NCI-H69 (cell line): ENCODE measurements around the gene ZG16B.
A peak's percentile ranks its signal among the peaks of the same experiment; 100 is the strongest.

Experiments used
- DNase-seq: peaks from one replicate; lab custom pipeline; 2025; lab: John Stamatoyannopoulos, UW

ZG16B gene

DNA sequence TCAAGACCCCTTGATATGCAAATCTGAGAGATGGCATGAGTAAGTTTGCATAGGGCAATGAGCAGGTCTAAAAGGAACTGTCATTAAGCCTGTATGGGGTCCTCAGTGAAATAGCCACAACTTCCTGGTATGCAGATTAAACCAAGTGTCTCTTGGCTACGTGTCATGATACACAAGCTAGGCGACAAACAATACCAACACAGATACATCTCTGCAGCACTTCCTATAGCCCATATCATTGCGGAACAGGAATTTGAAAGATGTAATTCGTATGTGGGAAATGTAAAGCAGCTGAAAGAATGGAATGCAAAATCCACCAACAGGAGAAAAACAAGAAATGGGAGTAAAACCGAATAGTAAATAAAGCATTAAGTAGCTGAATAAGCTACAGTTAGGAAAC lies 15.0 kb downstream of the ZG16B start:
- no peak for DNase-seq

DNA sequence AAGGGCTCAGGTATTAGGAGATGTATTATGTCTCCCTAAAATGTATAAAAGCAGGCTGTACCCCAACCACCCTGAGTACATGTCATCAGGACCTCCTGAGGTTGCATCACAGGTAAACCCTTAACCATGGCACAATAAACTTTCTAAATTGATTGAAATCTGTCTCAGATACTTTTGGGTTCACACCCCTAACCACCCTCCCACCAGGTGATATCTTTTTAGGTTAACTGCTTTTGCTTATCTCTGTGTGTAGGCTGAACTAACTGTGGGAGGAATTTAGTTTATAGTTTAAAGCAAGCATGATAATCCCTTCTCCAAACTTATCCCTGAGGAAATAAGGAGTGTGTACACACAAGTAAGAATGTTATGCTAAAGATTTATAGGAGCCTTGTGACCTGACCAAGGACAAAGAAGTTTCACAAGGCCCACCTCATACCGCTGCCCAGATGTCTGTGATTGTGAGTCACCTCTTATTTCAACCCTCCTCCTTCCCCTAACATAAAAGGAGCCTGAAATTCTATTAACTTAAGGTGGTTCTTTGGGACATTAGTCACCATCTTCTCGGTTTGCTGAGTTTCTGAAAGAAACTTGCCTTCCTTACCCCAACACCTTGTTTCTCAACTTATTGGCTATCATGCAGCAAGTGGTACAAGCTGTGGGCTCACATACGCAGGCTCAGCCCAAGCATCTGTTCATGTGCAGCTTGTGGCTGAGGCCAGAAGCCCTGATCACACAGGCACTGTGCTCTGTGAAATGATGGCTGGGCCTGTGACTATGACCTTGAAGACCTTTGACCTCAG lies 16.6 kb downstream of the ZG16B start:
- DNase-seq: no peak

DNA sequence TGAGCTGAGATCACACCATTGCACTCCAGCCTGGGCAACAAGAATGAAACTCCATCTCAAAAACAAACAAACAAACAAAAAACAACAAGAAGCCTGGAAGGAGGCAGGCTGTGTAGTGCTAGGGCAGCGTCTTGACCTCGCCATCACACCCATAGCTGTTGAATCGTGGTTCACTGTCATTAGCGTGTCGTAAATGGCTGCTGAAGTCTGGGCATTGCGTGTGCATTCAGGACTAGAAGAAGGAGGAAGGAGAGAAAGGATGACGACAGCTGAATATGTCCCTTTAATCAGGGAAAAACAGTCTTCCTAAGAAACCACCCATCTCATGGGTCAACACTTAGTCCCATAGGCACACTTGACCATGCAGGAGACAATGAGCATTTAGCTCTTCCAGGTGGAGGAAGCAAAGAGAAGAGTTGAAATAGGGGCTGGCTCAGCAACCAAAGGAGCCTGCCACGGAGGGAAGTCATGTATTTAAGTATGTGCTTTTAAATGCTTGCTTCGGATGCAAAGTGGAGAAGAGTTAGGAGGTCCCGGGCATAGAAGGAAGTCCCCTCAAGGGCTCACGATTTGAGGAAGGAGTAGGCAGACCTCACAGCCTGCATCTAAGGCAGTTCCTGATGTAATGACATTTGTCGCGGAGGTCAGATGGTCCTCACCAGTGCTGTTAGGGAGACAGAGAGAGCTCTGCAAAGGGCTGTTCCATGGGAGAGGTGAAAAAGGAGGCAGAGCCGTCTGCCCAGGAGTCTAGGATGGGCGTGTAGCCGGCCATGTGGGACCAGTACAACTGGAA lies 19.0 kb downstream of the ZG16B start:
- DNase-seq: no peak

DNA sequence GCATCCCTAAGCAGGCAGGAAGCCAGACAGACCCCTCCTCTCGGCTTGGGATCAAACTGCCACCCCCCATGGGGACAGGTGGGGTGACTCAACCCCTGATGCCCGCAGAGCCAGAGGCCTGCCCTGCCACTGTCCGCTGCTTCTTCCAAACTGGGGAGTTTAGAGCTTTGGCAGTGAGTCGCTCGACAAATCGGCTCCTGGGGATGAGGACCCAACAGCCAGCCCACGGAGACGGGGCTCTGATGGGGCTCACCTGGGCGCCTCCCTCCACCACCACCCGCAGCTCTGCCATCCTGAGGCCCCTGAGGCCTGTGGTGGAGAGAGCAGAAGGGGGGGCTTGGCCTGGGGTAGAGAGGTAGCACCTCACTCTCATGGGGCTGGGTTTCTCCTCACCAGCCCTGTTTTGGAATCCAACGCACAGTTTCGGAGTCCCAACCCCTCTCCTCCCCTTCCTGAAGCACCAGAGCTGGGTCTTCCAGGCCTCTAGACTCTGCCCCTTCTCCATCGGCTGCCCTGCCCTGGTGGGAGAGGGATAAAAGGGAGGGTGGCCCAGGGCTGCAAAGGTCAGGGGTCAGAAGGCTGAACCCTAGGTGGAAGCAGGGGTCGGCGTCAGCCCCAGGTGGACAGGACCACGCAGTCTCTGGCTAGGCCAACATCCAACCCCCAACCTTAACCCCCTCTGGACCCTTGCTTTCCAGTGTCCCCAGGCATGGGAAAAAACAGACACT lies 22.1 kb downstream of the ZG16B start:
- DNase-seq: no peak

DNA sequence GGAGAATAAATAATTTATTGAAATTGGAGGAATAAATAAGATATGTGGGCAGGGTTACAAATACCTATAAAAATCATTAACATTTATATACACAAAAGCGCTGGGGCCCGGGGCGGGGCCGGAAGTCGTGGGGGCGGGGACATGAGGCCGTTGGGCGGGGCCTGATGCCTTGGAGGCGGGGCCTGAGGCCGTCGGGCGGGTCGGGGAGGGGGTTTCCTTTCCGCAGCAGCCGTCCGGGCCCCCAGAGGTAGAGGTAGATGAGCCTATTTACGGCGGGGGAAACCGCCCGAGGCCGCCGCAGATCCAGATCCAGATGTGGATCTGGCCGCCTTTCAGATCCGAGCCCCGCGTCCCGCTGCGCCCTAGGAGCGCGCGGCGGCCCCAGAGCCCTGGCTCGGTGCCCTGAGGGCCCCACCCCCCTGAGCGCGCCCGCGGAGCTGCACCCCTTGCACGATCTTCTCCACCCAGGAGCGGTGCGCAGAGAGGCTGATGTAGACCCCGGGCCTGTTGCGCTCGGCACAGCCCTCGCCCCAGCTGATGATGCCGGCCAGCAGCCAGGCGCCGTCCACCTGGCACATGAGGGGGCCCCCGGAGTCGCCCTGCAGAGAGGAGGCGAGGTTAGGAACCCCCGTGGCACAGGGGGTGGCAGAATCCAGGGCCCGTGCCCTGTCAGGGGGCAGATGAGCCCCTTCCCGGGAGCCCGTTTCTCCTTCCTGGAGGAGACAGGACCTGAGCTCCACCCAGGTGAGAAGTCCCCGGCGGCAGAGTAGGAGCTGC lies 22.8 kb downstream of the ZG16B start:
- peak; percentile 64 for DNase-seq

DNA sequence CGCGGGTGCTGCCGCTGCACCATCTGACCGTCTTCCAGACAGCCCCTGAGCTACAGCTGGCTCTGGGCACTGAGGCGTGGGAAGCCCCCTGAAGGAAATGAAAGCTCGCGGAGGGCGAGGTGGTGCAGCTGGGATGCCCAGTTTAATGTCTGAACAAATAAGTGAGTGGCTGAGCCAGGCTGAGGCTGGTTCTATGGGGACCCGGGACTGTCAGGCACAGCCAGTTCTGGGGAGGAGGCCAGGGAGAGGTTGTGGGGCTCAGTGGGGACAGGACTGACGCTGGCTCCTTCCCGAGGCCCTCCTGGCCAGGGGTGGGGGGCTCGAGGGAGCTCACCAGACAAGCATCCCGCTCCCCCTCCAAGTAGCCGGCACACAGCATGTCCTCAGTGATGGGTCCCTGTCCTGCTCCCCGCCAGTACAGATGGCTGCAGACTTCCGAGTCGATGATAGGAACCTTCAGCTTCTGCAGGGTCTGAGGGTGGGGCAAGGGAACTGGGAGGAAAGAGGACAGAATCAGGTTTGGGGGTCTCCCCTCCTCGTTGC lies 23.5 kb downstream of the ZG16B start:
- DNase-seq: no peak

DNA sequence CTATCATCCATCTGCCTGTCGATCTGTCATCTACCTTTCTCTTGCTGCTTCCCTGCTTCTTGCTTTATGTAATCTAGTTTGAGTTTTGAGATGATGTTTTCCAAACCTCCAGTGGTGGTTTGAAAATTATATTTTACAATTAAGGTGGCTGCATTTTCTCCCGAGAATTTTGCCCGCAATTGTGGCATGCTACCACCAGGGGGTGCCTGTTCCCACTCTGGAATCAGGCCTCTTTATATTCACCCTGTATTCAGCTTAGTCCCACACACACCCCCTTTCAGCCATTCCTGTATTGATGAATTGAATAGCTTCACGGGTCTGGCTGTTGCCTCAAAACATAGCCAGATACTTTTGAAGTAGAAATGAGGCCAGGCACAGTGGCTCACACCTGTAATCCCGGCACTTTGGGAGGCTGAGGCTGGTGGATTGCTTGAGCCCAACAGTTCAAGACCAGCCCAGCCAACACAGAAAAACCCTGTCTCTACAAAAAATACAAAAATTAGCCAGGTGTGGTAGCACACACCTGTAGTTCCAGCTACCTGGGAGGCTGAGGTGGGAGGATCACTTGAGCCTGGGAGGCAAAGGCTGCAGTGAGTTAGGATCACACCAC lies 24.7 kb downstream of the ZG16B start:
- DNase-seq: no peak

DNA sequence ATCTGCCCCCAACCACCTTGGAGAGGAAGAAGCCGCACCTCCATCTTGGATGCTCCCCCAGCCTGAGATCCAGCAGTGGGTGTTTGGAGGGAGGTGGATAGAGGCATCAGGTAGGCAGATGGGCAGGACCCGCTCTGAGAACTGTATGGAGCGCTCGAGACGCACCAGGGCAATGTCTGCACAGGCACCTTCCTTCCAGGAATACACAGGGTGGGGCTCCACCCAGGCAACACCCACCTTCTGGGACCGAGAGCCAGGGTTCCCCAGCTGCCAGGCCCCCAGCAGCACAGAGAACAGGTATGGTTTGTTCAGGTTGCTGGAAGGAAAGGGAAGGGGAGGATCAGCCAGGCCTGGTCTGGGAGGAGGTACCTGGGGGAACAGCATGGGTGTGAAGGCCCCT lies 25.4 kb downstream of the ZG16B start:
- DNase-seq: no peak

DNA sequence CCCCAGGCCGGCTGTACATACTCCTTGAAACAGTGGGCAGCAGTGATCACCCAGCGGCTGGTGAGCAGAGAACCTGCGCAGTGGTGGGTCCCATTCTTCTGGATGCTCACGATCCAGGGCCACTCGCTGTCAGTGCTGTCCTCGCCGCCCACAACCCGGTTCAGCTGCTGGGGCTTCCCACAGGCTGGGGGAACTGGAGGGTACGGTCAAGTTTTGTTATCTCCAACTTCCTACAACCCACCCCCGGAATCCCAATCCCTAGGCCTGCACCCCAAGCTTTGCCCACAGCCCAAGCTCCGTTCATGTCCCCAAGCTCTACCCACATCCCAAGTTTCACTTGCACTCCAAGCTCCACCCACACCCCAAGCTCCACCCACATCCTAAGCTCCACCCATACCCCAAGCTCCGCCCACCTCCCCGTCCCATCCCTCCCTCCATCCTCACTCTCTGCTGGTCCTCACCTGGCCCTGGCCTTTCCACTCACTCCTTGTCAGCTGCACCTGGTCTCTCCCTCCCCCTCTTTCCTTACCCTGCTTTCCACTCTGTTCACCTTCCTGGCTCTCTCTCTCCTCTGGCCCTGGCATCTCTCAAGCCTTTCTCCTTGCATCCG lies 26.1 kb downstream of the ZG16B start:
- no peak for DNase-seq

DNA sequence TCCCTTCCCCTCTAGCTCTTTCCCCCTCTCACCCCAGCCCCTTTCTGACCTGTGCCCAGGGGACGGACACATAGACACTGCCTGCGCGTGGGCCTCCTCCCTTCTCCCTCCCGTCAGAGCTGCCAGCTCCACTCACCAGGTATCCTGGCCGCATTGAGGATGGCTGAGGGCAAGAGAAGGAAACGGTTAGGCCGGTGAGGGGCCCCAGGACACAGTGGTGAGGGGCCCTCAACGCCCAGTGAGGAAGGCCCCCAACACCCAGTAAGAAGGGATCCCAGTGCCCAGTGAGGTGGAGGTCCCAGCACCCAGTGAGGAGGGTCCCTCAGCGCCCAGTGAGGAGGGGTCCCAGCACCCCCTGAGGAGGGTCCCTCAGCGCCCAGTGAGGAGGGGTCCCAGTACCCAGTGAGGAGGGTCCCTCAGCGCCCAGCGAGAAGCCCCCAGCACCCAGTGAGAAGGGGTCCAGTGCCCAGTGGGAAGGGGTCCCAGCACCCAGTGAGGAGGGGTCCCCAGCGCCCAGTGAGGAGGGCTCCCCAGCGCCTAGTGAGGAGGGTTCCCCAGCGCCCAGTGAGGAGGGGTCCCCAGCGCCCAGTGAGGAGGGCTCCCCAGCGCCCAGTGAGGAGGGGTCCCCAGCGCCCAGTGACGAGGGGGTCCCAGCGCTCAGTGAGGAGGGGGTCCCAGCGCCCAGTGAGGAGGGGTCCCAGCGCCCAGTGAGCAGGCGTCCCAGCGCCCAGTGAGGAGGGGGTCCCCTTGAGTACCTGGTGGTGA lies 26.8 kb downstream of the ZG16B start:
- no peak for DNase-seq

DNA sequence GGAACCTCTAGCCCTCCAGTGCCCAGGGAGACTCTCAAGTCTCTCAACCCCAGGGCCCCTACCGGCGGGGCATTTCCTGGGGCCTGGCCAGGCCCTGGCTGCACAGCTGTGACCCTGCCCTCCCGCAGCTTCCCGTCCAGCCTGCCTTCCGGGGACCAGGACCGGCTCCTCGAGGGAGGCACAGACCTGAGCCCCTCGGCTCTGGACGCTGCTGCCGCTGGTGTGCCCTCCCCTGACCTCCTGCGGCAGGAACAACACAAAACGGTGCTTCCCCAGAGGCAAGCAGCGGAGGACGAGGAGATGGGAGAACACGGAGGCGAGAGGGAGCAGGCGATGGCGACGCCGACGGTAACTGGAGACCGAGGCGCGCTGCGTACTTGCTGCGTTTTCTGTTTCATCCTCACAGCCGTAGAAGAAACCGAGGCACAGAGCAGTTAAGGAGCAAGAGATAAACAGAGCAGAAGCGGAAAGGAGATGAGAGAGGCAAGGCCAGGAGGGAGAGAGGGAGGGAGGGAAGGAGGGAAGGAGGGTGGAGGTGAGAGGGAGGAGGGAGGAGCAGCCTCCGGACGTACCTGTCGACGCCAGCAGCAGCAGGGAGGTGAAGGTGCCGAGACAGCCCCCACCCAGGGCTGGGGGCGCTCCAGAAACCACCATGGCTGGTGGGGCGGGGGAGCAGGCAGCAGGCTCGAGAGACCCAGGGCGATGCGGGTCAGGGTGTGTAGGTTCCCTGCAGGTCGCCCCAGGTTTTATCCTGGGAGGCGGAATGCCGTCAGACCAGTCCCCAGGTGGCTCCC lies 27.5 kb downstream of the ZG16B start, which contains the start of gene PRSS22:
Gene PRSS22 (minus strand): TSS at position 720 of the 794 bp plus-strand sequence. CDS start 66 bp downstream, at position 654.
- DNase-seq: peak; percentile 53

DNA sequence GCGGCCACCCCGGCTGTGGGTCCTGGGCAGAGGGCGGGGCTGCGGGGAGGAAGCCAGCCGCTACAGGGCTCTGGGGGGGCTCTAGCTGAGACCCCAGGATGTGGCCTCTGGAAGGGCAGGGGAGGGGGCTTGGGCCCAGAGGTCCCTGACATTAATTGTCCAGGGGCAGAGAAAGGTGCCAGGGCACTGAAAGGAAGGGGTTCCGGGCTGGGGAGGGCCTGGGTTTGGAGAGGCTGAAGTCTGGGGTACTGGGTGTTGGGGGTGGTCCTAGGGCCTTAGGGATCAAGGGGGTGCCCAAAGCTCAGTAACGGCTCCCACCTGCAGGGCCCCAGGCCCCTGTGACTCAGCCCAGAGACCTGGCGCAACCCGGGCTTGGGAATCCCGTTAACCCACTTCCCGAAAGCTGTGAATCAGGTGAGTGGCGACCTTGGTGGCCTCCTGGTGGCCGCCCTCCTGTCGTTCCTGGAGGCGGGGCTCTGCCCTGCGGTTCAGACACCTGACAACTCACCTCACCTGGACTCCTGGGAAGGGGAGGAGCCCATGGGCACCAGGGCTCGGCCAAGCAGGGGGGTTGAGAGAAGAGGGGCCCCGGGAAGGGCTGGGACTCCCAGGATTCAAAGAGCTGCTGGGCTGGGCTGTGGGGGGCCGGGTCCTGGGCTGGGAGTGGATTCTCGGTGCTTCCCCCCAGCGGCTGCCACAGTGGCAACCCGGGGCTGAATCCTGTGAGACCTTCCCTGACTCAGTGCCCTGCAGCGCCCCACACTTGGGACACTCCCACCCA lies 28.3 kb downstream of the ZG16B start:
- DNase-seq: peak; percentile 21

DNA sequence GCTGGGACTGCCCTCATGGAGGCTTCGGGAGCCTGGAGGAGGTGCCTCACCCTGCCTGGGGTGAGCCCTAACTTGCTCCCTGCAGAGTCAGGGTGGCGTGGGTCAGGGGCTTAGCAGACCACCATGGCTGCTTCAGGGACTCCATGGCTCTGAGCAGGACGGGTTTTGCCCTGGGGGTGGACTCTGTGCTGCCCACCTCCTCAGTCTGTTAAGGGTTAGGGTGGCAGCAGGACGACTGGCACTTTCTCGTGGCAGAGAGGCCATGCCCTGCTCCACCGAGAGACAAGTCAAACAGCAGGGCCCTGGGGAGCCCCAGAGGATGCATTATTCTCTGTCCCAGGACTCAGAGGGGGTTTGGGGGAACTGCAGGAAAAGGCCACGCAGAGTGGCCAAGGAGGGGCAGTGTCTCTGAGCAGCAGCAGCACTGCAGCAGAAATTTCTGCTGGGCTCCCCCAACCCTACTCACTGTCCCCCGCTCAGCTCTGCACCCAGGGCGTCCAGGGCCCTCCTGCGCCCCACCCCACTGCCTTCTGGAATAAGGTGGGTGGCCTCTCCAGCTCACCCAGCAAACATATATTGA lies 29.7 kb downstream of the ZG16B start:
- no peak for DNase-seq

DNA sequence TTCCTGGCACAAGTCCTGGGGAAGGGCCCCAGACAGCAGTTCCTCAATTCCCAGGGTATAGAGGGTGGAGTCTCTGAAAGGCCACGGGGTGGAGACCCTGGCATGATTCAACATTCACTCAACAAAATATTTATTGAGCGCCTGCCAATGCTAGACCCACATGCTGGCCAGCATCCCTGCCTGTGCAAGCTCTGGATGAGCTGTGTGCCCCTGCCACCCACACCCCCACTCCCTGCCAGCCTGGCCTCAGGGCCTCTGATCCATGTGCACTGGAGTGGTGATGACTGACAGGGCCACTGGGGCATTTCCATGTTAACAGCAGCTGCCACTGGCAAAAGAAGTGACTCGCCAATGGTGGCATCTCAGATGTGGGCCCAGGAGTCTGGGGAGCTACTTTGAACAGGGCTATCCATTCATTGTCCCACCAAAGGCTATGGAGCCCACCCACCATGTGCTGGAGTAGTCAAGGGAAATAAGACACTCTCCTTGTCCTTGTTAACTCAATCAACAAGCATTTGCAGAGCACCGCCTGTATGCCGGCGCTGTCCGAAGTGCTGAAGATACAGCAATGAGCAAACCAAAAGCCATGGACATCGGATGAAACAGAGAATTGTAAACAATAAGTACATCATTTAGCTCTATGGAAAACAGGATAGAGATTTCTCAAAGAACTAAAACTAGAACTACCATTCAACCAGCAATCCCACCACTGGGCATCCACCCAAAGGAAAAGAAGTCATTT lies 30.9 kb downstream of the ZG16B start:
- DNase-seq: no peak

DNA sequence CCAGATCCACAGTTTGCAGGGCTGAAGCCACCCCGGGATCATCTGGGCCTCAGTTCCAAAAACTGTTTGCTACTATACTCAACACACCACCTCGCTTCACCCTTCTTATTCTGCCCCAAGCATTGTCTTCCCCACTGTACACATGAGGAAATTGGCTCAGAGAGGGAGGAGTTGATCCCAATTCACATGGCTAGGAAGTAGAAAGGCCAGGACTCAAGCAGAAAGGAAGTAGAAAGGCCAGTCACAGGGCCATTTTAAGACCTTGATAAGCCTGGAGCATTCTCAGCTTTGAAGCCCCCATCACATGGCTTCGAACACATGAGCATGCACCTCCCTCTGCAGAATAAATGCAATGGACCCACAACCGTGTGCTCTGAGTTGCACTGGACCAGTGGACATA lies 35.5 kb downstream of the ZG16B start:
- DNase-seq: no peak

DNA sequence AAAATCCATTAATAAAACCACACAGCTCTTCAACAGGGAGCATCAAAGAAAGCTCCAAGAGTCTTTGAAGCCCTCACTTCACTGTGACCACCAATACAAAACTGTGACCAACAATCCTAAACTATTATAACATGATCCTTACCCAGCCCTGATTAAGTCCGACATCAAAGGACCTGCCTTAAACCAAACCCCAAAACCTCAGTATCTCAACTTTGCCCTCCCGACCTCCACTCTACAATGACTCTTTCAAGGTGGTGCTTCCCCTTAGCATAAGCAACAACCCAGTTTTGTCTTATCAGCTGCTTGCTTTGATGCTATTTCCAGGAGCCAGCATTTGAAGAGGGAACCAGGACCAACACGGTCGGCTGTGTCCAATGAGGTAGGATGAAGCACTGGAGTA lies 36.3 kb downstream of the ZG16B start:
- no peak for DNase-seq

DNA sequence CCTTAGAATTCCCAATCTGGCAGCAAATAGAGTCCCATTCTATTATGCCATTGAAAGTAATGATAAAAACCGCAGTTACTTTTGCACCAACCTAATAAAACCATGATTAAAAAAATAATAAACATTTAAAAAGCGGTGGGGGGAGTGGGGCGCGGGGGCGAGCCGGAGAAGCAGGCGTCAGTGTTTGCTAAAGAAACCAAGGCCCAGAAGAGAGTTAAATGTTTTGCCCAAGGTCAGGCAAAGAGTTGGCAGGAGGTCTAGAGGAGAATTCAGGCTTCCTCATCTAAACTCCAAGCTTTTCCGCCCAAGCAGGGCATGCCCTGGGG lies 37.5 kb downstream of the ZG16B start:
- no peak for DNase-seq
